Measurements from ENCODE around the gene UBAC2.

UBAC2 gene

DNA sequence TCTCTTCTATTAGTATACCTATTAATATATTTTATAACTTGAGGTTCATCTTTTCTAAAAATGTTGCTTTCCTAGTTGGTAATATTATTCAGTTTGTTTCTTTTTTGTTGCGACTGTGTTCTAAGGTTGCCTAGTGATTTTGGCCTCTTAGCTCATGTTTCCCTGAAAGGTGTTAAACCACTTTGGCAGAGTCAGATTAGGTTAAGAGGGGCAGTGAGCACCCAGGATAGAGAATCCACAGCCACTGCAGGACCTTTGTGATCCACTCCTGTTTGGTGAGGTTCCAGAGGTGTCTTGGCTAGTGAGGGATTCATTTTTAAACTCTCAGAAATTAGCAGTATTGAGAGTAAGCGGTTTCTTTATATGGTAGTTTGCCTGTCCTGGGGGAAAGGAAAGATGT lies 72.5 kb downstream of the UBAC2 start:
- no peak for DNase-seq

DNA sequence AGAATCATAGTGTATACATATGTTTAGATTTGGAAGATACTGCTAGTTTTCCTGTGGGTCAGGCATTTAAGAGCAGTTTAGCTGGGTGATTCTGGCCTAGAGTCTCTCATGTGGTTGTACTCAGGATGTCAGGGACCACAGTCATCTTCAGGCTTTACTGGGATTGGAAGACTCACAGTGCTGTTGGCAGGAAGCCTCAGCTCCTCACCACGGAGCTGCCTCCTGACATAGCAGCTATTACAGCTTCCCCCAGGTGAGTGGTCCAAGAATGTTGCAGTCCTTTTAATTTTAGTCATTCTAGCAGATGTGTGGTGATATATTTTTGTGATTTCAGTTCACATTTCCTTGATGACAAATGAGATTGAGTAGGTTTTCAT lies 74.4 kb downstream of the UBAC2 start:
- no peak for DNase-seq

GRCh38 chr13:99276706-99277105 lies 76.1 kb downstream of the UBAC2 start:
- DNase-seq, result no peak

- no peak for DNase-seq
These were observed 77.0 kb downstream of the UBAC2 start for GRCh38 chr13:99277629-99278028.

- no peak for DNase-seq
These were observed 77.5 kb downstream of the UBAC2 start for GRCh38 chr13:99278200-99278599.

GRCh38 chr13:99278843-99279242 lies 78.2 kb downstream of the UBAC2 start:
- no peak for DNase-seq

DNA sequence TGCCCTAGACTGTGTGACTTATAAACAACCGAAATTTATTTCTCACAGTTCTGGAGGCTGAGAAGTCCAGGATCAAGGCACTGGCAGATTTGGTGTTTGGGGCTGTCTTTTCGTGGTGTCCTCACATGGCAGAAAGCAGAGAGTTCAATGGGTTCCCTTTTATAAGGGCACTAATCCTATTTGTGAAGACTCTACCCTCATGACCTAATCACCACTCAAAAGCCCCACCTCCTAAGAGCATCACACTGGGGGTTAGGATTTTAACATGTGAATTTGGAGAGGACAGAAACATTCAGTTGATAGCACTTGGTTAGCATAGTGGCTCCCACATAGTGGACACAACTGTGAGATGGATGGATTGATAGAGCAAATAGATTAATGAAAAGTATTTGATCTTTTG lies 79.0 kb downstream of the UBAC2 start:
- DNase-seq, result peak; percentile 64

DNA sequence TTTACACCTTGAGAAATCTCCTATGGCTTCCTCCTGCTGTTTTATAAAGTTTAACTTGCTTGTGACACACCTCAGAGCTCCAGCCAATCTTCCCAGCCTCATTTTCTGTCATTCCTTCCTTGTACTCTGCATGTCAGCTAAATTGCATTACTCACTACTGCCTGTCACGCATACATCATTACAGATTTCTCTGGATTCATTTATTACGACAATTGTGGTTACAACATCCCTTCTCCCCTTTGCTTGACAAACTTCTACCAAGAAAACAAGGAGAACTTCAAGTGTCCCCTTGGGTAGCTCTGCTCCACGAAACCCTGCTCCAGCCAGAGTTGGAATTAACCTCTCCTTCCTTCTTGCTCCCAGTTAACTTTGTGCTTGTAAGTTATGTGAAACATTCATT lies 79.5 kb downstream of the UBAC2 start:
- DNase-seq, result no peak

DNA sequence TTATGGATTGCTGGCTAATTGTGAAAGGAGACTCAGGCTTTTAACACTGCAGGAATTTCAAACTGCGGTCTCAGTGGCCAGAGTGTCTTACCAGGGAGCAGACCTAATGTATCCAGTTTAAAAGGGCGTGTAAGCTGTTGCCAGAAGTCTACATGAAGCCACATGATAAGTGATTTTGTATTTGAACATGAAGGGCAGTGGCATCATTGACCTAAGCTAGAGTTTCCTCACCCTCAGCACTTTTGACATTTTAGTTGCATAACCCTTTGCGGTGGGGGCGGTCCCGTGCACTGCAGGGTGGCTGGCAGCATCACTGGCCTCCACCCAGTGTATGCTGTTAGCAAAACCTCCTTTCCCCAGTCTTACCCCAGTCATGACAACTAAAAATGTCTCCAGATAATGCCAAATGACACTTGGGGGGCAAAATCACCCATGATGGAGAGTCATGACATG lies 81.2 kb downstream of the UBAC2 start:
- DNase-seq, result no peak

DNA sequence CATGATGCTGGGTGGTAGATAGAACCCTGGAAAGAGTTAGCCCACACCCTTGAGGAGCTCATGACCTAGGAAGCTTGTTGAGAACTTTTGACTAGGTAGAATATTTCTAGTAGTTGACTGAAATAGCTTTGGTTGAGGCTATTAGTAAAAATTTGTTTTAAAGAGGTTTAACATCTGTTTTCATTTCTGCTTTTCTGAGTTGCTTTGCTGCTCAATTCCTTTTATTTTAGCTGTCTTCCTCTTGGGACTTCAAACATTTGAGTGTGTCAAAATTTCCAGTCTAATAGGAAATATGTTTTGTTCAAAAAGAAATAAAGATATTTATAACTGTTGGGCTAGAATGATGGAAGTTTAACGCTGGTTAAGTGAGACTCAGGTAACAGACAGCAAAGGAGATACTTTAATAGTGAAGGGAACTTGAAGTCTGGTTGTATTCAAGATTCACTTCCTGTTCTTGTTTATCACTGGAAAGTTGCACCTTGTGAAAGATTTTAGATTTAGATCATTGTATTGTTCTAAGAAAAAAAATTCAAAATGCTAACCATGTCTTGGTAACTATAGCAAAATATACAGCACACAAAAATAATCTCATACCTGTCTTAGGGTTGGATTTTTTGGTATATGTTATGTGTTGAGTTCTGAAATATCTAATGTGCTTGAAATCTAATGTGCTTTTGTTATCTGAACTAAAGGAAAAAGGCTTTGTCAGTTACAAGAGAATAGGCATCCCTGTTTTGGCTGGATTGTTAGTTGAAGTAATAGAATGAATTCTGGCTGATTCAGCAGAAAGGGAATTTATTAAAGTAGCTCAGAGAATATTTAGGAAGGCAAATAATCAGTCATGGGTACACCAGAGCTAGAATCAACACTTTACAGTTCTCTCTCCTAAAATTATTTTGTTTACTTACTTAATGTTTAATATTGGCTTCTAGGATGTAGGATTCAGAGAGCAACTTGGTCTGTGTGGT lies 81.9 kb downstream of the UBAC2 start:
- no peak for DNase-seq

- peak; percentile 35 for DNase-seq
These were observed 85.0 kb downstream of the UBAC2 start for GRCh38 chr13:99285432-99286182.

DNA sequence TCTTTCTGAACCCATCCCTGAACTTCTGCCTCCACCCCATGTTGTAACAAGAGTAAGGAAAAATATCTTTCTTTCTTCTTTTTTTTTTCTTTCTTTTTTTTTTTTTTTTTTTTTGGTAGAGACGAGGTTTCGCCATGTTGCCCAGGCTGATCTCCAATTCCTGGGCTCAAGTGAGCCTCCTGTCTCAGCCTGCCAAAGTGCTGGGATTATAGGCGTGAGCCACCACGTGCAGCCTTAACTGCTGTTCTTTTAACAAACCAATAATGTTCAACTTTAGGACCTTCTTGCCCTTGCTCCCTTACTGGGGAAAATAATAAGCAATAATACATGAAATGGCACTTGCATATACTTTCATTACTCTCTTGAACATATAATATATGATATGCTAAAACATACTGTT lies 86.9 kb downstream of the UBAC2 start:
- no peak for DNase-seq

DNA sequence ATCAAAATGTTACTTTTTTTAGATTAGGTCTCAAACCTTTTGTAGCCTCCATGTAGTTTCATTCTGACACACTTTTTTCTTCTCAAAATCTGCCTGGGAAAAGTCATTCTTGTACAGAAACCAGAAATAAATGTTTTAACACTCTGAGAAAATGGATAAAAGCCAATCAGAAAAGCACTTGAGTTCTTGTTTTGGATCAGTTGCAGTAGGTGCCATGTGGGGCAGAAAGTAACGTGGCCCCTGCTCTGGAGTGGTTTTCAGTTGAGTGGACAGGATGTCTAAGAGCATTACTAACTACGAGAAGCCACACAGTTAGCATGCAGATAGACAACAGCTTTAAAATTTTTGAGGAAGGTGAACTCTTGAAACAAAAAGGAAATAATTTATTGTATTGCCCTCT lies 87.4 kb downstream of the UBAC2 start:
- no peak for DNase-seq

- DNase-seq, result peak; percentile 18
These were observed 88.6 kb downstream of the UBAC2 start for GRCh38 chr13:99289271-99289670.

GRCh38 chr13:99289674-99290337 lies 89.2 kb downstream of the UBAC2 start:
- no peak for DNase-seq

DNA sequence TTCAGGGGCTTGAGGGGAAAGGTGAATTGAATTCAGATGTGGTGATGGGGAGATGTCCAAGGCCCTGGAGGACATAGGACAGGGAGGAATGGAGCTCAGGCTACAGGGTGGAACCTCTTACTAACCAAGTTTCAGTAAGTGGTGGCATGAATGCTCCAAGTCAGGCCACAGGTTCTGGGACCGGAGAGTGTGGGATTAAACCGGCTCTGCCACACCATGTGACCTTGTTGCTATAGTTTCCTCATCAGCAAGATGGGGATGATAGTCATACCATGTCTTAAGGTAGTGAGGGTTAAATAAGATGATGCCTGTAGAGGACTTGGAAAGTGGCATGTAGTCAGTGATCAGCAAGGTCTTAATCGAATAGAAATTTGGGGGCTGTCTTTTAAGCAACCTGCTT lies 90.2 kb downstream of the UBAC2 start:
- peak; percentile 26 for DNase-seq

GRCh38 chr13:99293178-99293577 lies 92.5 kb downstream of the UBAC2 start:
- no peak for DNase-seq

DNA sequence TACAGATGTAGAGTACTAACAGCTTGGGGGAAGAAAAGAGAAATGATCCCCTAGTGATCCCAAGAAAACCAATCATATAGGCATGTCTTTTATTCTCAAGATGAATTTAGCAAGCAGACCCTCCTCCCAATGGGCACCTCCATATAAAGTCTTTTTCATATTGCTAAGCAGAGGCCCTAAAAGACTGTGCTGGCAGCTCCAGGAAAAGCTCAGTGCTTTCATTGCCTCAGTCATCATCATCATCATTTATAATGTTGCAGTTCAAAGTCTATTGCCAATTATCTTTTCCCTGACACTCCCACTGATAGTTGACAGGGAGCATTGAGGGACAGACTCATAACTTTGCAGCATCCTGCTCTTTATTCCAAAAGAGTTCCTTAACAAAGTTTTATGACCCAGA lies 93.5 kb downstream of the UBAC2 start:
- DNase-seq, result no peak

DNA sequence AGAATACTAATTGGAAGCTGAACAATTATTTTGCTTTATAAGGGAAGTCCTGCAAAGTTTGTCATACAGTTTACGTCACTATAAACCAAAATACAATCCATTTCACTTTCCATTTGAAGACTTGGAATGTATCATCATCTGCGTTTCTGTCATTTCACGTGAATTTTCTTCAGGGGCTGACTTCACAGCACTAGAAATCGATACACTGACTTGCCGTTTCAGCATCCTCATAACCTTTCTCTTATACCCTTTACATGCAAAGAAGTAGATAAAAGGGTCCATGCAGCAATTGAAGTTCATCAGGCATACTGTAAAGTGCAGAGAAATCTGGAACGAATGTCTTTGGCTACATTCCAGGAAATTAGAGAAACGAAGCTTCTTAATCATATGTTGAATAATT lies 94.3 kb downstream of the UBAC2 start:
- no peak for DNase-seq

GRCh38 chr13:99295488-99296252 lies 95.0 kb downstream of the UBAC2 start:
- no peak for DNase-seq

- DNase-seq, result no peak
These were observed 95.7 kb downstream of the UBAC2 start for GRCh38 chr13:99296398-99296797.

DNA sequence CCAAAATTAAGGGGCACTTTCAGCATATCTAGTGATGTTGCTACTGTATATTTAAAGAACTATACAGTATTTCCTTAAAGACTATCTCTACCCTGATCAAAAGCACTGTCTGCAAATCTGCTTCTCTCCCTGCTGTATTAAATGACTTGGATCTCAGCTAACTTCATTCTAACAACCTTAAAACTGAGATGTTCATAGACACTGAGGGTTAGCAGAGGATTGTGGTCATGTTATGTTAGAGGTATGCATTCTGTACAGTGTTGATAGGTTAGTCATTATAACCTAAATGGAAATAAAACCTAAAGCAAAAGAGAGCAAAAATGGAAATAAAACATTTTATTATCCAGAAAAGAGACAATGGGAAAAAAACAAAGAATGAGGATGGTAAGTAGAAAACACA lies 96.7 kb downstream of the UBAC2 start:
- DNase-seq, result no peak

DNA sequence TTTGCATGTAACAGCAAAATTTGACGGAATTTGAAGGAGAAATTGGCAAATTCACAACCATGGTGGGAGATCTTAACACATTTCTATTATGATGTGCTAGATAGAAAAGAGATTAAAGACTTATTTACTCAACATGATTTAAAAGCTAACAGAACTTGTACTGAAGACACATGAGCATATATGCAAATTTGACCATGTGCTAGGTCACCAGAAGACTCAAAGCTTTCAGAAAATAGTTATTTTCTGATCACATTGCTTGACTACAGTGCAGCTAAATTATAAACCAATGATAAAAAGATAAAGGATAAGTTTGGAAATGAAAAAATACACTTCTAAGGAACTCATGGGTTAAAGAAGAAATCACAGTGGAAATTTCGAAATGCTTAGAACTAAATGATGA lies 97.4 kb downstream of the UBAC2 start:
- DNase-seq, result no peak
